Stimulated activated CD8-positive, alpha-beta memory T cell treated with anti-CD3 and anti-CD28 coated beads, Interleukin-12 subunit alpha, Interleukin-12 subunit beta, amount 100 ng/mL, for 1 hour (primary cell): ENCODE results near the gene DCAF4L1.
A peak's percentile ranks its signal among the peaks of the same experiment; 100 is the strongest.

Experiments
- DNase-seq: peaks from one replicate; pipeline ENCODE4 v3.0.0-alpha.2; 2020; ENCODE audit warnings: low read depth

Gene DCAF4L1, protein sequence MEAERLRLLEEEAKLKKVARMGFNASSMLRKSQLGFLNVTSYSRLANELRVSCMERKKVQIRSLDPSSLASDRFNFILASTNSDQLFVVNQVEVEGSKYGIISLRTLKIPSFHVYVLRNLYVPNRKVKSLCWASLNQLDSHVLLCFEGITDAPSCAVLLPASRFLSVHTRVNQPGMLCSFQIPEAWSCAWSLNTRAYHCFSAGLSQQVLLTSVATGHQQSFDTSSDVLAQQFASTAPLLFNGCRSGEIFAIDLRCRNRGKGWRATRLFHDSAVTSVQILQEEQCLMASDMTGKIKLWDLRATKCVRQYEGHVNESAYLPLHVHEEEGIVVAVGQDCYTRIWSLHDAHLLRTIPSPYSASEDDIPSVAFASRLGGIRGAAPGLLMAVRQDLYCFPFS

DNA sequence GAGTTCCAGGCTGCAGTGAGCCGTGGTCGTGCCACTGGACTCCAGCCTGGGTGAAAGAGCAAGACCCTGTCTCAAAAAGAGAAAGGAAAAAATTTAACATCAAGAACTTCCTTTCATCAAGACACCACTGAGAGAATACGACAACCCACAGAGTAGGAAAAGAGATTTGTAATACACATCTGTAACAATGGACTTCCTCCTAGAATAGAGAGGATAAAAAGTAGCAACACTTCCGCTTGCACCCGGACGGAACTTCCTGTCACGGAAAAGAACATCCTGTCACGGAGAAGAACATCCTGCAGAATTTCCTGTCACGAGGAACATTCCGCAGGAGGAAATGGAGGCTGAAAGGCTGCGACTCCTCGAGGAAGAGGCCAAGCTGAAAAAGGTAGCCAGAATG lies at the start of gene DCAF4L1:
TSS of gene DCAF4L1 (plus strand) at position 301 of the 400 bp plus-strand sequence. CDS start at position 338, 37 bp downstream.
- no peak for DNase-seq

DNA sequence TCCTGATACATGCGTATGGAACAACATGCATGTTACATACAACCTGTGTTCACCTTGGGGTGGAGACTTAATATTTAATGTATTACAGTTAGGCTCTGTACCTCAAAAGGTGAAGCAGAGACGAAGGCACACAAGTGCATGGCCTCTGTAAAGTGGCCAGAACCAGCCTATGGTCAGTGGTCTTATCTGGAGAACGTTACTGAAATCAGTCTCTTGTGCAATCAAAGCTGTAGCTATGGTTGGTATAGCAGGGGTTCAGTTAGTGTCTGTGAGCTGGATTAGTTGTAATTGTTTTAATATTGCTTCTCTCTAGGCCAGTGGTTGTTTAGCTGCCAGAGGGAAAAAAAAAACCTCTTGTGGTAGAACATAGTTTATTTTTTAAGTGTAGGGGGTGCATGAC lies 48.6 kb upstream of the DCAF4L1 start:
- DNase-seq: no peak

DNA sequence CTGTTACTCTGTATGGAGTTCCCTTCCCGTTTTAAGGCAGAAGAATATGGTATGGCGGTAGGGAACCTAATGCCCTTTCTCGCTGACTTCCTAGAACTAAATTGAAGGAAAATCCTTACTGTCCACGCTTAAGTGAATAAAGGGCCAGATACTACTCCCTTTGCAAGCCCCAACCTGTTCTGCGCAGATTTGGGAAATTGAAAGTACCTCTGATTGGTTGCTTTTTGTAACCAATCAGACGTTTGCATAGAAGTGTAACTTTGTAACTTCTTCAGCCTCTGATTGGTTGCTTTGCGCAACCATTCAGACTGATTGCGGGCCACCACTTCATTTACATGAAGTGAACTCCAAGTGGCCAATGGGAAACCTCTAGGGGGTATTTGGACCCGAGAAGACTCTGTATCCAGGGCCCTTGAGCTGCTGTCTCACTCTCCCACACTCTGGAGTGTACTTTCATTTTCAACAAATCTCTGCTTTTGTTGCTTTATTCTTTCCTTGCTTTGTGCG lies 47.5 kb upstream of the DCAF4L1 start:
- no peak for DNase-seq

DNA sequence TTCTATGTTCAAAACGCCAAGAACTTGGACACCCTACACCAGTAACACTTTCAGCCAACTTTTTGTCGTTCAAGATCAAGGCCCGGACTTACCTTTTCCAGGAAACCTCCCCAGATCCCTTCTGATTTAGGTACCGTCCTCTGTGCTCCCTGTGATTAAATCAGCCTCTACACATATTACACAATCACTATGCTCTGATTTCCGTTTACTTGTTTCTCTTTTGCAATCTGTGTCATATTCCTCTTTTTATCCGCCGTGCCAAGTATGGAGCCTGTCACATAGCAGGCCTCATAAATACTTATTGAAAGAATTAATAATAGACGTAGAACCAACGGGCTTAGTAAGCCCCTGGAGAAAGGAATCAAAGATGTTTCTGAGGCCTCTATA lies 47.0 kb upstream of the DCAF4L1 start:
- no peak for DNase-seq

DNA sequence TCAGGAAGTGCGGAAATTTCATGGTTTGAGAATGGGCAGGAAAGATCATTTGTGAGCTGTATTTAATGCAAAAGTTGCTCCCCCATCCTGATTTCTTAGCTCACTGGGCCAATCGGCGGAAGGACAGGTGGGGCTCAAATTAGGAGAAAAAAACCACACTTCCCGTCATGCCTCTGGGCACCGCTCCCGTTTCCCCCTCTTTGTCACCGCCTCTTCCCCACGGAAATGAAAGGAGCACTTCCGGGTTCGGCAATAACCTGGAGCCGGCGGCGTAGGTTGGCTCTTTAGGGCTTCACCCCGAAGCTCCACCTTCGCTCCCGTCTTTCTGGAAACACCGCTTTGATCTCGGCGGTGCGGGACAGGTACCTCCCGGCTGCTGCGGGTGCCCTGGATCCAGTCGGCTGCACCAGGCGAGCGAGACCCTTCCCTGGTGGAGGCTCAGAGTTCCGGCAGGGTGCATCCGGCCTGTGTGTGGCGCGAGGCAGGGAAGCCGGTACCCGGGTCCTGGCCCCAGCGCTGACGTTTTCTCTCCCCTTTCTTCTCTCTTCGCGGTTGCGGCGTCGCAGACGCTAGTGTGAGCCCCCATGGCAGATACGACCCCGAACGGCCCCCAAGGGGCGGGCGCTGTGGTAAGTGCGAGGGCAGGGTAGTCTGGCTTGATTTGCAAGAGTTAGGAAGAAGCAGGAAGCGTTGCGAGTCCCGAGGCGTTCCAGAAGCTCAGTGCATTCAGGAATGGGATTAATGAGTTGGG lies 46.5 kb upstream of the DCAF4L1 start, which contains the start of gene TMEM33:
TSS of gene TMEM33 (plus strand) at position 529 of the 751 bp plus-strand sequence. CDS start at position 585, 56 bp downstream.
- DNase-seq: peak; percentile 66

DNA sequence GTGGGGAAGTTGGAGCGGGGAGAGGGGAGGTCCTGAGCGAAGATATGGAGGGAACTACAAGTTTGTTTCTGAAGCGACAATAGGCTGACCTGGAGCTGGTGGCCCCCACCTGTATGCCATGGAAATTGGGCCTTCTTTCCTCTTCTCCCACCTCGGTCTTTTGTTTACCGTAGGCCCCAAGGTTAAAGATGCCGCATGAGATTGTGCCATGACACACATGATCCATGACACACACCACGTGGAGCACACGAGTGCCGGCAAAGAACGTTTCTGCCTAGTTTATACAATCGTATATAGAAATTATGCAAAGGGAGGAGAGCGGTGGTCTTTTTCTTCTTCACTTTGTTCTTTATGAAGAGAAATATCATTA lies 45.9 kb upstream of the DCAF4L1 start:
- no peak for DNase-seq

DNA sequence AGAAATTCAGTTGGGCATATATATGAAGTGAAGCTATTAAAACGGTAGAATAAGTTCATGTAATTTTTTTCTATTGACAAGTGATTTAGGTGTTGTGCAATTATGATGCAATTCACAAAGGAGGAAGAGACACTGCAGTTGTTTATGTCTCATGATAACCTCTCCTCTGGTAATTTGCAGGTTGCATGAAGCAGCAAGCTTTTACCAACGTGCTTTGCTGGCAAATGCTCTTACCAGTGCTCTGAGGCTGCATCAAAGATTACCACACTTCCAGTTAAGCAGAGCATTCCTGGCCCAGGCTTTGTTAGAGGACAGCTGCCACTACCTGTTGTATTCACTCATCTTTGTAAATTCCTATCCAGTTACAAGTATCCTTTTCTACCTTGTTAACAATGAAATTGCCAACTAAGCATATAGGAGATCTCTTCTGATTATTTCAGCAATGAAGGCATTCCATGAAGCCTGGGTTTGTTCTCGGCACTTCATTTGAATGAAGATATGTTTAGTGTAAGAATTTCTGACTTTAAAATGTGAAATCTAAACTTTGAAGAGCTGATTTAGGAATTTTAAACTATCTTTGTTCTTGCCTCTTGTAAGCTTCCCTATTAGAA lies 42.4 kb upstream of the DCAF4L1 start:
- no peak for DNase-seq

DNA sequence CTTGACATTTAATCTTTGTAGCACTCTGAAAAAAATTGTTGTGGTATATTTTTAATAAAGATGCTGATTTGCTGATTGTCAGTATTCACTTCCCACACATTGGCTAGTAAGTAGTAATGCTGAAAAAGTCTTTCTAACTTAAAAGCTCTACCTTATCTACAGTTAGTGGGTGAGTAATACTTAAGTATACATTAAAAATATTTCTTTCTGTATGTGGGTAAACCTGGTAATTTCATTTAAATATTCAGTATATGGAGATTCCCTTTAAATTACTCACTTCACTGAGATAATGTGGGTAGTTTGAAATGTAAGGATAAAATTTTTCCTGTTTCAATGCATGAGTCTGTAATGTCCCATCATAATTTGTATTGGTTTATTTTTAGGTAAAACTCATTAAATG lies 40.7 kb upstream of the DCAF4L1 start:
- no peak for DNase-seq

DNA sequence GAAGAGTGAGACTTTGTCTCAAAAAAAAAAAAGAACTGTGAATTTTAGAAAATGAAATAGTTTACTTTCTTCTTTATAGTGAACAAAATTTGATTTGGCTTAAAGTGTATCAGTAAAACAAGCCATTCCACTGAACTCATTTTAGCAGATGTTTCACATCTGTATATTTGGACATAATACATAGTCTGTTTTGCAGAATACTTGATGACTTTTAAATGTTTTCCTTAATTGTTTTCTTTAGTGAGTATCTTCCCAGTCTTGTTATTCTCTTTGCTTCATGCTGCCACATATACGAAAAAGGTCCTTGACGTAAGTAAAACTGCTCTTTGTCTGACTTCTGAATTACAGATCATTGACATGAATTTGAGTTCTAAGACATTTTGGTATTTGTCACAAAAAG lies 38.0 kb upstream of the DCAF4L1 start:
- no peak for DNase-seq

DNA sequence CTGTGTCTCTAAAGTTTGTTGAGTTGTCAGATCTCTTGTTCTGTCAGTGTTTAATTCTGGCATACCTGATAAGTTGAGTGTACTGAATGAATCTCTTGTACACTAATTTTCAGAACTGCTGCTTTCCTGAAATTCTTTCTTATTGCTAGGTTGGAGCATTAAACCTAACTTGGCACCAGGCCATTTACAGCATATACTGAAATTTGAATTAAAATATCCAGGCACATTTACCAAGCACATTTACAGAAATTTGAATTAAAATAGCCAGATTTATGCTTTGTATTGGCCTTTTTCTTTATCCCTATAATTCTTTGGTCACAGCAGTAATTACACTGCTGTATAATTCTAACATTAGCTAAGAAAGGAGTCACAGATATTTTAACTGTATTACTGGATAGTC lies 37.5 kb upstream of the DCAF4L1 start:
- no peak for DNase-seq

DNA sequence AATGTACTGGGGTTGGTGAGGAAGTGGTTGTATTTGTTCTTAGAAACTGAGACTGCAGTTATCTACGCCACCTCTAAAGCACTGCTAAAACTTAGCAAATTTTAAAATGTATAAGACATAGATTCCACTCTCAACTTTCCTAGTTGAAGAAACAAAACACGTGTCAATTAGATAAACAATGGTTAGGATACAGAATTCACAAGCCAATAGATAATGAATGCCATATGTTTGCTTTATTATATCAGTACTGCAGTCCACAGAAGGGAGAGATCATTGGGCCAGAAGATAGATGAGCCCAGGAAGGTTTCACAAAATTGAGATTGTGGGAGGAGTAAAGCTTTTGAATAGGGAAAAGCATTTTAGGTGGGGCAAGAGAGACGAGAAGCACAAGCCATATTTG lies 32.0 kb upstream of the DCAF4L1 start:
- DNase-seq: no peak

DNA sequence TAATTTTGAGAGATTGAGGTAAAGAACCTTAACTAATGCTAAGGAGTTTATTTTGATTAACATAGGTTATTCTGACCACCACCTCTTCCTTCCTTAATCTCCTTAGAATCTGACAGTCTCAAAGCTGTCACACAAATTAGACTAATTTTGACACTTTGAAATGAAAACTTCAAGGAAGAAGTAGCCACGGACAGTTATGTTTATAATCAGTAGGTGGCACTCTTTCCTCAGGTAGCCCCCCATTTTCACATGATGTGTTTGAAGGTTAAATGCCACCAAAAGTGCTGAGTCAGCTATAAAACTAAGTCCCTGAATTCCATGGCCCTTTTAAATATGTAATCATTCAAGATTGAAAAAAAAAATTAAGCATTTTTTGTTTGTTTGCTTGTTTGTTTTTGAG lies 23.9 kb upstream of the DCAF4L1 start:
- no peak for DNase-seq

DNA sequence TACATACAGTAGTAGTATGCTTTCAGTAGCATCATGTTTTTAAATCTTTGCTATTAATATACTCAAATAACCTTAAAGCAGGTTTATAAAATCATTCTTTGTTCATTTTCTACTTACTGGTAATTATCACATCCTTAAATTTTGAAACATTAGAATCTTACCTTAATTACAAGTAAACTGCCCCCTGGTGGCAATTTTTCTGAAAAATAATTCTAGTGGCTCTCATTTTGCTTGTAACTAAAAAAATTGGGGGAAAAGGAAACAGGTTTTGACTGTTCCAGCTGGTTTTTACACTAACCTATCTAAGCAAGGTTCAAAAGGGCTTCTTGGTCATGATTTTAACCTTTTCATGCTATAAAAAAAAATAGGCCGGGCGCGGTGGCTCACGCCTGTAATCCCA lies 18.5 kb upstream of the DCAF4L1 start:
- DNase-seq: no peak

DNA sequence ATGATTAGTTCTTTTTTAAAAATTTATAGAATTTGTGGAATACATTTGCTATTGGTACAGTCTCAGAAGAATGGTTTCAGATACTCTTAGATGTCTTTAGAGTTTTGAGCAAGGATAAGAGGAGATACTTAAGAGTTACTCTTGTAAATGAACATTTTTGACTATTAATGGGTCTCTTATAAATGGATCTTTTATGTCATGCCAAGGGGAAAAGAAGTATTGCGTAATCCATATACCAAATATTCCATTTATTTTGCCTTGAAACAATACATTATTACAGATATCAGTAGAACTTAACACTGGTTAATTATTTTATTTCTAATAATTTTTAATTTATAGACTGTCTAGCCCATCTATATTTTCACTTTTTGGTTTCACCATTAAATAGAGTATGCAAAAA lies 17.2 kb upstream of the DCAF4L1 start:
- no peak for DNase-seq

DNA sequence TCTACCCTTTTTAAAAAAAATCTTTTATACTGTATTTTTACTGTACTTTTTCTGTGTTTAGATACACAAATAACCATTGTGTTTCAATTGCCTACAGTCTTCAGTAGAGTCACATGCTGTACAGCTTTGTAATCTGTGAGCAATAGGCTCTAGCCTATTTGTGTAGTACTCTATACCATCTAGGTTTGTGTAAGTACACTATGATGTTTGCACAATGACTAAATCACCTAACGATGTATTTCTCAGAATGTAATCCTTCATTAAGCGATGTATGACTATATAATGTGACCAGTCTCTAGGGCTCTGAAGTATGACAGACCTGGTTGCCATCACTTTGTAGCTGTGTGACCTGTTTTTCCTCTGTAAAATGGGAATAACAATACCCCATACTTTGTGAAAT lies 14.2 kb upstream of the DCAF4L1 start:
- DNase-seq: no peak

DNA sequence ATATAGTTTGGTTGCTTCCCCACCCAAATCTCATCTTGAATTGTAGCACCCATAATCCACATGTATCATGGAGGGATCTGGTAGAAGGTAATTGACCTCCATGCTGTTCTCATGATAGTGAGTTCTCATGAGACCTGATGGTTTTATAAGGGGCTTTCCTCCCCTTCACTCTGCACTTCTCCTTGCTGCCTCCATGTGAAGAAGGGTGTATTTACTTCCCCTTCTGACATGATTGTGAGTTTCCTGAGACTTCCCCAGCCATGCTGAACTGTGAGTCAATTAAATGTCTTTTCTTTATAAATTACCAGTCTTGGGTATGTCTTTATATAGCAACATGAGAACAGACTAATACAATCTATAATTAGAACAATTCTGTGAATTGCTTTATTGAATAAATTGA lies 11.9 kb upstream of the DCAF4L1 start:
- no peak for DNase-seq

DNA sequence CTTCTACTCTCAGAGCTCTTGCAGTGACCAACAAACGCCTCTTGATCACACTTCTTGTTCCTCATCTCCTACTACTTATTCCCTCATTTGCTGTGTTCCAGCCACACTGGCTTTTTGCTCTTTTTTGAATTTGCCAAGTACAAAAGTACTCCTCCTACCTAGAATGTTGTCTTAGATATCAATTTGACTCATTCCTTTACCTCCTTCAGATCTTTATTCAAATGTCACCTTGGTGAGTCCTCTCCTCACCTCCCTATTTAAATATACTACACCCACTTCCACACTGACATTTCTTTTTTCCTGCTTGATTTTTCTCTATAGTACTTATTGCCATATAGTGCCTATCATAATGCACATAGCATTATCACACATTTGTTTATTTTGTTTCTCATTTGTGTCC lies 6.2 kb upstream of the DCAF4L1 start:
- DNase-seq: no peak

DNA sequence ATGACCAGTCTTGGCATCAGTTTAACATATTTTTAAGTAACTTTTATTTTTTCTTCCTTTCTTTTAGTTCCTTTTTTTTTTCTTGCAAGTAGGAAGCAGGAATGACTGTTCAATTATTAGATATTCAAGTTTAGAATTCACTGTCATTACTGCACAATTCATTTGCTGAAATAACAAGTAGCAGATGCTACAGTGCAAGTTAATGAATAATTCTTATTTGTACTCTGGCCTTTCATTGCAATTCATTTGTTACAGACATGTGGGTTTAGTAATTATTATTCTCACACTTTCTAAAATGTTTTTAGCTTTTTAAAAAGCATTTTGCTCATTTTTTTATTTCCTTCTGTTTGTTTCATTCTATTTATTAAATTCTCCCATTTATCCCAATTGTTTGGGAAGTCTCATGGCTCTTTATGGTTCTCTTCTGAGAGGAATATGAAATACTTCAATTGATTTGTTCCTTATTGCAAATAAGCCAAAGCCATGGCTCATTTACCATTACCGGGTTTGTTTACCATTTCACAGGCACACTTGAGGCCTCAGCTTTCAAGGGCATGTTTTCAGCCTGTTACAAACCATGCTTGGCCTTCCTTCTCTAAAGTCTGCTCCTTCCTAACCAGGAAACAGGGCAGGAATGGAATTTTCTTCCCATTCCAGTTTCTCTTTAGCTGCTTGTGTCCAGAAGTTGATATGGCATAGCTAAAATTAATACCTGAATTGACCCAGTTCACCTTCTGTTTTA lies 4.6 kb upstream of the DCAF4L1 start:
- DNase-seq: no peak

DNA sequence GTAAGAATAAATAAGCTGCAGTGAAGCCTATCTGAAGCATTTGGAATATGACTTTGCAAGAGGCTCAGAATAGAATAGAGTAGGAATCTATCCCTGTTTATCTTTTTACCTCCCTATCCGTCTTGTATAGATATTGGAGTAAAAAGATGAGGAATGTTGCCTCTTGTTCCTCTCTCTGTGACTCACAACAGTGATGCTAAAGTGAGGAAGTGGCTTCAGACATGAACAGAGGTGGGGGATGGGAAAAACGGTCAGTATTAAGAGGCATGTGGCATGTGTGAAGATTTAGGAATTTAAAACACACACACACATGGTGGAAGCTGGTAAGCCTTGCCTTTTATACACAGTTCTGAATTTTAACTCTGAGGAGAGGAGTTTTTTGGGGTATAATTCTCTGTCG lies 3.8 kb upstream of the DCAF4L1 start:
- no peak for DNase-seq

DNA sequence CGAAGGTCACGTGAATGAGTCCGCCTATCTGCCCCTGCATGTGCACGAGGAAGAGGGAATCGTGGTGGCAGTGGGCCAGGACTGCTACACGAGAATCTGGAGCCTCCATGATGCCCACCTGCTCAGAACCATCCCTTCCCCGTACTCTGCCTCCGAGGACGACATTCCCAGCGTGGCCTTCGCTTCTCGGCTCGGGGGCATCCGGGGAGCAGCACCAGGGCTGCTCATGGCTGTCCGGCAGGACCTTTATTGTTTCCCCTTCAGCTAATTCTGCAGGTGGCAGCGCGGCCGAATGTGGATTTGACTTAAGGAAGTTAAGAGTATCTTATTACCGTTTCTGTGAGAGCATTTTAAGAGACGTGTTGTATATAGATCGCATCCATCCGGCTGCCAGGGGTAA lies 1.2 kb downstream of the DCAF4L1 start:
- no peak for DNase-seq

DNA sequence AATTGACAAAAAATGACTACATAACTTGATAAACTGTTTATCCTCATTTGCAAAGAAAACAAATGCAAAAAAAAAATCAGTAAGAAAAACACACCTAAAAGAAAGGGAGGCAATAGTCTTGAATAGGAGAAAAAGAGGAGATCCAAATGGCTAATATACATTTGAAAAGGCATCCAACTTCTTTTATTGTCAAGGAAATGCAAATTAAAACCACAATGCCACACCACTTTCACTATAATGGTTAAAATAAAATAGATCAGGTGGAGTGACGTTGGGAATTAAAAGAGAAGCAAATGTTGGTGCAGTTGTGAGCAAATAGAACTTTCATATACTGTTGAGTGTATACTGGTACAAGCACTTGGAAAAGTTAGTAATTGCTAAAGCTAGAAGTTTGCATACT lies 3.6 kb downstream of the DCAF4L1 start:
- DNase-seq: no peak

DNA sequence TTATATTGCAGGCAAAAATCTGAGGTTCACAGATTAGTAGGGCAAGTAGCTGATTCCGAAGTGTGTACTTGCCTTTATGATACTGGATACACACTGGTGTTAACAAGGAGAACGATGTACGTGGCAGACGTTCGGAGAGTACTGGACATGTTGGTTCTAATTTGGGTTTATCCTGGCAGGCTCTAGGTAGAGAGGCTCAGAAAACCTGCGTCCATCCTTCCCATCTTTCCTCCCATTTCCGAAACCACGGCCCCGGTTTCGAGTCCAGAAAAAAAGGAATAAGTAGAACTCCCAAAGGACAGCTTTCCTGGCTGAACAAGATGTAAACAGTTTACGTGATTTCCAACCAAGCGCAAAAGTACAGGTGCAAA lies 8.4 kb downstream of the DCAF4L1 start:
- no peak for DNase-seq
